OCI-LY7 (cell line): ENCODE results near the gene MS4A15.

ENCODE experiments used
- CTCF ChIP-seq: fragments of 200-600 bp; sonication (generic); conservative IDR thresholded peaks from 2 replicates; pipeline ENCODE4 v1.5.1; 2014; ENCODE audit warnings: mild to moderate bottlenecking, antibody characterized with exemption, low read length, moderate library complexity, mixed read lengths
- EZH2phosphoT487 ChIP-seq: fragments of 200-600 bp; sonication (generic); IDR thresholded peaks from 2 replicates; pipeline ENCODE4 v1.6.1; 2018; ENCODE audit warnings: low read depth, borderline replicate concordance, mild to moderate bottlenecking, mixed run types, antibody characterized with exemption, low read length, moderate library complexity, mixed read lengths

GRCh38 chr11:60818057-60818456 lies 61.4 kb downstream of the MS4A15 start:
- TF ChIP-seq CTCF (no peak), EZH2phosphoT487 (no peak)
